ENCODE data around the gene ANKZF1. TPM values are rescaled to one million over a fixed set of nuclear protein-coding genes. Genes with fewer than 3 reads are reported as not detected.

The ANKZF1 gene
- total RNA-seq, 1 donor from 2014 or later = 65.9 TPM

- H3F3A ChIP-seq (ENCODE audit: low read depth) = peaks cover 12% of the 10 kb centered on the region
- H3K9ac ChIP-seq = no peak overlapping the region
- DNase-seq (ENCODE audit: low spot score) = no peak
- H4K20me1 ChIP-seq (ENCODE audit: low read depth) = no peaks in the 10 kb centered on the region
- peaks cover 12% of the 10 kb centered on the region for H3K4me1 ChIP-seq
- no peaks in the 10 kb centered on the region for H3K36me3 ChIP-seq
- H3K27ac Mint-ChIP-seq = no peak overlapping the region
- no peaks in the 10 kb centered on the region for H3K9me3 ChIP-seq (ENCODE audit: low read depth)
- no peak overlapping the region for H3K4me3 Mint-ChIP-seq
- no peak for TF ChIP-seq EZH2 (IDR thresholded peaks at IDR 0.05)
- no peak for TF ChIP-seq CTCF (IDR thresholded peaks at IDR 0.05)
- no peak for TF ChIP-seq EZH2phosphoT487 (IDR thresholded peaks at IDR 0.05)
- peaks cover 19% of the 10 kb centered on the region for H3K27me3 Mint-ChIP-seq (ENCODE audit: insufficient read depth, low read depth)
- peaks cover 14% of the 10 kb centered on the region for H3K27me3 ChIP-seq
- no peak overlapping the region for H2AFZ ChIP-seq (replicated peaks)
- no peaks in the 10 kb centered on the region for H3K9me3 Mint-ChIP-seq
- no peaks in the 10 kb centered on the region for H3K79me2 ChIP-seq (ENCODE audit: low read depth)
- H3K4me3 ChIP-seq = no peak overlapping the region
- peaks cover 20% of the 10 kb centered on the region for H3K4me1 Mint-ChIP-seq
- H3K4me2 ChIP-seq = no peak overlapping the region
- H3K27ac ChIP-seq = no peak overlapping the region
- no peaks in the 10 kb centered on the region for H3K36me3 Mint-ChIP-seq
These were observed 44.3 kb downstream of the ANKZF1 start for GRCh38 chr2:219273937-219274336.

- DNase-seq (ENCODE audit: low spot score) = no peak
- no peaks in the 10 kb centered on the region for H3K9me3 ChIP-seq (ENCODE audit: low read depth)
- H3K79me2 ChIP-seq (ENCODE audit: low read depth) = no peaks in the 10 kb centered on the region
- no peak overlapping the region for H3K4me2 ChIP-seq
- H3K4me3 ChIP-seq = no peak overlapping the region
- peaks cover 19% of the 10 kb centered on the region for H3K27me3 Mint-ChIP-seq (ENCODE audit: insufficient read depth, low read depth)
- peaks cover 21% of the 10 kb centered on the region for H3K4me1 Mint-ChIP-seq
- no peak overlapping the region for H2AFZ ChIP-seq (replicated peaks)
- H3K4me1 ChIP-seq = peaks cover 12% of the 10 kb centered on the region
- peaks cover 13% of the 10 kb centered on the region for H3F3A ChIP-seq (ENCODE audit: low read depth)
- no peaks in the 10 kb centered on the region for H3K36me3 Mint-ChIP-seq
- H3K27ac Mint-ChIP-seq = no peak overlapping the region
- no peak overlapping the region for H3K4me3 Mint-ChIP-seq
- H4K20me1 ChIP-seq (ENCODE audit: low read depth) = no peaks in the 10 kb centered on the region
- H3K27ac ChIP-seq = no peak overlapping the region
- no peaks in the 10 kb centered on the region for H3K36me3 ChIP-seq
- TF ChIP-seq EZH2 (IDR thresholded peaks at IDR 0.05) = no peak
- no peak for TF ChIP-seq CTCF (IDR thresholded peaks at IDR 0.05)
- TF ChIP-seq EZH2phosphoT487 (IDR thresholded peaks at IDR 0.05) = no peak
- H3K9ac ChIP-seq = no peak overlapping the region
- peaks cover 14% of the 10 kb centered on the region for H3K27me3 ChIP-seq
- no peaks in the 10 kb centered on the region for H3K9me3 Mint-ChIP-seq
These were observed 44.8 kb downstream of the ANKZF1 start for GRCh38 chr2:219274361-219274921.

GRCh38 chr2:219277703-219278654 lies 48.4 kb downstream of the ANKZF1 start:
- peak overlapping the region; percentile 12 for H3K4me3 ChIP-seq
- Mint-ChIP-seq H3K27me3 (ENCODE audit: insufficient read depth, low read depth) (peaks cover 15% of the 10 kb centered on the region), H3K36me3 (peaks cover 4% of the 10 kb centered on the region), H3K9me3 (no peaks in the 10 kb centered on the region), H3K4me1 (peaks cover 36% of the 10 kb centered on the region), H3K4me3 (peak overlapping the region; percentile 87), H3K27ac (no peak overlapping the region)
- H2AFZ ChIP-seq (replicated peaks) = peak overlapping the region; percentile 54
- H3K9ac ChIP-seq = no peak overlapping the region
- H3K9me3 ChIP-seq (ENCODE audit: low read depth) = no peaks in the 10 kb centered on the region
- peaks cover 15% of the 10 kb centered on the region for H3K4me1 ChIP-seq
- H3K79me2 ChIP-seq (ENCODE audit: low read depth) = no peaks in the 10 kb centered on the region
- no peak overlapping the region for H3K27ac ChIP-seq
- peak; percentile 83 for DNase-seq (ENCODE audit: low spot score)
- peak overlapping the region; percentile 79 for H3K4me2 ChIP-seq
- H3K27me3 ChIP-seq = peaks cover 7% of the 10 kb centered on the region
- peaks cover 13% of the 10 kb centered on the region for H3F3A ChIP-seq (ENCODE audit: low read depth)
- H3K36me3 ChIP-seq = no peaks in the 10 kb centered on the region
- TF ChIP-seq EZH2 (IDR thresholded peaks at IDR 0.05) (peak; percentile 55), EZH2phosphoT487 (IDR thresholded peaks at IDR 0.05) (no peak), CTCF (IDR thresholded peaks at IDR 0.05) (peak; percentile 94)
- H4K20me1 ChIP-seq (ENCODE audit: low read depth) = no peaks in the 10 kb centered on the region
